ENCODE data around the gene AGMO.

Gene AGMO

DNA sequence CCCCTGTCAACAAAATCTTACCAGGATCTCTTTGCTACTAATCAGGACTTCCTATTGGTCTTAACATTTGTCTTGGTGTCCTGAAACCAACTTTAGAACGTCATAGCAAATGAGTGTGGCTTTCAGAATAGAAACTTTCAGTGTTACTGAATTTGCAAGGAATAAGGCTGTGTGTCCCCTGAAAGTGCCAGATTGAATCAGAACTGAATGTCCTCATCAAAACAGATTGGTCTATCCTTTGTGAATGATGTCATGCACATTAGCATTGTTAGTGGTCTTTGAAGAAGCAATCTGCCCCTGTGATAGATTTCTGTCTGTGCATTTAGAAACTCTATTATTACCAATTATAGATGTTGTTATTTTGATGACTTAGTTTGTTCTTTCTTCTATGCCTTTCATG lies 119.9 kb downstream of the AGMO start:
- H3K27me3 ChIP-seq (ENCODE audit: control insufficient read depth in 1 of 2, insufficient read depth in 1 of 2, low read length in 2 of 2), result no peaks in the 10 kb centered on the region
- H2BK5ac ChIP-seq (ENCODE audit: low read depth, low read length, poor library complexity, severe bottlenecking), result no peak overlapping the region
- H4K8ac ChIP-seq (ENCODE audit: low read length), result no peak overlapping the region
- no peak overlapping the region for H3K9ac ChIP-seq (ENCODE audit: low read length)
- no peak overlapping the region for H3K18ac ChIP-seq (ENCODE audit: low read depth in 1 of 2, low read length in 2 of 2)
- no peak overlapping the region for H4K91ac ChIP-seq (ENCODE audit: low read length)
- H2BK120ac ChIP-seq (ENCODE audit: low read depth, low read length), result no peak overlapping the region
- no peaks in the 10 kb centered on the region for H3K79me1 ChIP-seq (replicated peaks; ENCODE audit: low read length, poor library complexity, severe bottlenecking)
- no peaks in the 10 kb centered on the region for H3K9me3 ChIP-seq (ENCODE audit: control insufficient read depth, low read length)
- H3K4me2 ChIP-seq (ENCODE audit: low read length, poor library complexity, severe bottlenecking), result no peak overlapping the region
- H3K4me1 ChIP-seq (ENCODE audit: control insufficient read depth, insufficient read depth, low read depth, low read length), result no peaks in the 10 kb centered on the region
- H3K36me3 ChIP-seq (ENCODE audit: control insufficient read depth in 1 of 2, insufficient read depth in 2 of 2, low read depth in 1 of 2, low read length in 2 of 2), result no peaks in the 10 kb centered on the region
- no peak overlapping the region for H3K27ac ChIP-seq (ENCODE audit: low read length, poor library complexity, severe bottlenecking)
- H3K14ac ChIP-seq (ENCODE audit: low read length in 2 of 2), result no peak overlapping the region
- no peak overlapping the region for H2BK12ac ChIP-seq (ENCODE audit: low read length in 2 of 2)
- H3K23ac ChIP-seq (ENCODE audit: low read length in 2 of 2), result no peak overlapping the region
- H2BK15ac ChIP-seq (ENCODE audit: low read depth, poor library complexity, severe bottlenecking), result no peak overlapping the region
- WGBS, result 48% methylated on average over 1 of the region's 1 CpG
- H3K4ac ChIP-seq (ENCODE audit: low read depth in 1 of 2, low read length in 2 of 2), result no peak overlapping the region
- no peak overlapping the region for H2AFZ ChIP-seq (ENCODE audit: low read depth, low read length)
- H3K4me3 ChIP-seq (ENCODE audit: insufficient read depth in 1 of 2, low read depth in 1 of 2, low read length in 2 of 2), result no peak overlapping the region
- no peak for DNase-seq
- H2AK5ac ChIP-seq (ENCODE audit: low read length, severe bottlenecking), result no peak overlapping the region

DNA sequence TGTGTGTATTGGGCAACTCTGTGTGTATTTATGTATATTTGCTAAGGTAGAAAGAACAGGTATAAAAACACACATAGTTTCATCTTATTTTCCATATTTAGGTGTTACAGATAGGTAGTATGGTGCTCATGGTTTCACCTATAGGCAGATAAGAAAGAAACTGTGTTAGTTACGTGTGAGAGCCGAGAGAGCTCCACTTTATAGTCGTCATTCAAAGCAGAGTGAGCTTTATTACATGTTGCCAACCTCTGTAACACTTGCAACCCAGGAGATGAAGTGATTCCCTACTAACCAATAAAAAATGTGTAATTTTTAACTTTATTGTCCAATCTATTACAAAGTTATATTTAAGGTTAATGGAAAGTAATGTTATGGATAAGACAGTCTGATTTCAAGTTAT lies 121.3 kb downstream of the AGMO start:
- Histone ChIP-seq H3K79me1 (replicated peaks; ENCODE audit: low read length, poor library complexity, severe bottlenecking) (no peaks in the 10 kb centered on the region), H3K9me3 (ENCODE audit: control insufficient read depth, low read length) (no peaks in the 10 kb centered on the region), H2BK12ac (ENCODE audit: low read length in 2 of 2) (no peak overlapping the region), H3K4me1 (ENCODE audit: control insufficient read depth, insufficient read depth, low read depth, low read length) (no peaks in the 10 kb centered on the region), H3K4ac (ENCODE audit: low read depth in 1 of 2, low read length in 2 of 2) (no peak overlapping the region), H2BK15ac (ENCODE audit: low read depth, poor library complexity, severe bottlenecking) (no peak overlapping the region), H3K14ac (ENCODE audit: low read length in 2 of 2) (no peak overlapping the region), H3K36me3 (ENCODE audit: control insufficient read depth in 1 of 2, insufficient read depth in 2 of 2, low read depth in 1 of 2, low read length in 2 of 2) (no peaks in the 10 kb centered on the region), H3K23ac (ENCODE audit: low read length in 2 of 2) (no peak overlapping the region), H3K18ac (ENCODE audit: low read depth in 1 of 2, low read length in 2 of 2) (no peak overlapping the region), H3K27me3 (ENCODE audit: control insufficient read depth in 1 of 2, insufficient read depth in 1 of 2, low read length in 2 of 2) (no peaks in the 10 kb centered on the region), H3K9ac (ENCODE audit: low read length) (no peak overlapping the region), H2AK5ac (ENCODE audit: low read length, severe bottlenecking) (no peak overlapping the region), H2BK5ac (ENCODE audit: low read depth, low read length, poor library complexity, severe bottlenecking) (no peak overlapping the region), H2BK120ac (ENCODE audit: low read depth, low read length) (no peak overlapping the region), H3K4me2 (ENCODE audit: low read length, poor library complexity, severe bottlenecking) (no peak overlapping the region), H3K4me3 (ENCODE audit: insufficient read depth in 1 of 2, low read depth in 1 of 2, low read length in 2 of 2) (no peak overlapping the region), H4K8ac (ENCODE audit: low read length) (no peak overlapping the region), H3K27ac (ENCODE audit: low read length, poor library complexity, severe bottlenecking) (no peak overlapping the region), H4K91ac (ENCODE audit: low read length) (no peak overlapping the region), H2AFZ (ENCODE audit: low read depth, low read length) (no peak overlapping the region)
- DNase-seq, result no peak
- WGBS, result 100% methylated on average over 3 of the region's 3 CpGs

DNA sequence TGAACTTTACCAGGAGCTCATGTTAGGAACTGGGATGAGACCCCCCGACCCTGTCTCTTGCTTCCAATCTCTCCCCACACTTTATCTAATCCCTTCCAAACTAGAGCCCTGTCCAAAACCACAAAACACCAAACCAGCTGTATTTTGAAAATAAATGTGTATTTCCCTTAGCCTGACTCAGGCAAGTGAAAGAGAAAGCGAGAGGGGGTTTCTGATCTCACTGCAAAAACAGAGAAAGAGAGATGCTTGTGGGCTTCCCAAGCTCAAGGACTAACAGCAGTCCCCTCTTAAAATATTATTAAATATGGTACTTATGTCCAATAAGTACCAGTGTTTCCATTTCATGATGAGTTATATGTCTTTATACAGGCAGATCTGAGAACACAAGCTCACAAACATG lies 122.0 kb downstream of the AGMO start:
- Histone ChIP-seq H3K36me3 (ENCODE audit: control insufficient read depth in 1 of 2, insufficient read depth in 2 of 2, low read depth in 1 of 2, low read length in 2 of 2) (no peaks in the 10 kb centered on the region), H3K14ac (ENCODE audit: low read length in 2 of 2) (no peak overlapping the region), H3K27ac (ENCODE audit: low read length, poor library complexity, severe bottlenecking) (no peak overlapping the region), H3K18ac (ENCODE audit: low read depth in 1 of 2, low read length in 2 of 2) (no peak overlapping the region), H3K4me3 (ENCODE audit: insufficient read depth in 1 of 2, low read depth in 1 of 2, low read length in 2 of 2) (no peak overlapping the region), H2AK5ac (ENCODE audit: low read length, severe bottlenecking) (no peak overlapping the region), H2BK5ac (ENCODE audit: low read depth, low read length, poor library complexity, severe bottlenecking) (no peak overlapping the region), H2BK15ac (ENCODE audit: low read depth, poor library complexity, severe bottlenecking) (no peak overlapping the region), H2BK12ac (ENCODE audit: low read length in 2 of 2) (no peak overlapping the region), H4K91ac (ENCODE audit: low read length) (no peak overlapping the region), H3K27me3 (ENCODE audit: control insufficient read depth in 1 of 2, insufficient read depth in 1 of 2, low read length in 2 of 2) (no peaks in the 10 kb centered on the region), H3K79me1 (replicated peaks; ENCODE audit: low read length, poor library complexity, severe bottlenecking) (no peaks in the 10 kb centered on the region), H3K9me3 (ENCODE audit: control insufficient read depth, low read length) (no peaks in the 10 kb centered on the region), H2AFZ (ENCODE audit: low read depth, low read length) (no peak overlapping the region), H2BK120ac (ENCODE audit: low read depth, low read length) (no peak overlapping the region), H3K4me2 (ENCODE audit: low read length, poor library complexity, severe bottlenecking) (no peak overlapping the region), H3K4me1 (ENCODE audit: control insufficient read depth, insufficient read depth, low read depth, low read length) (no peaks in the 10 kb centered on the region), H4K8ac (ENCODE audit: low read length) (no peak overlapping the region), H3K23ac (ENCODE audit: low read length in 2 of 2) (no peak overlapping the region), H3K4ac (ENCODE audit: low read depth in 1 of 2, low read length in 2 of 2) (no peak overlapping the region), H3K9ac (ENCODE audit: low read length) (no peak overlapping the region)
- WGBS, result 100% methylated on average over 1 of the region's 2 CpGs
- DNase-seq, result no peak

DNA sequence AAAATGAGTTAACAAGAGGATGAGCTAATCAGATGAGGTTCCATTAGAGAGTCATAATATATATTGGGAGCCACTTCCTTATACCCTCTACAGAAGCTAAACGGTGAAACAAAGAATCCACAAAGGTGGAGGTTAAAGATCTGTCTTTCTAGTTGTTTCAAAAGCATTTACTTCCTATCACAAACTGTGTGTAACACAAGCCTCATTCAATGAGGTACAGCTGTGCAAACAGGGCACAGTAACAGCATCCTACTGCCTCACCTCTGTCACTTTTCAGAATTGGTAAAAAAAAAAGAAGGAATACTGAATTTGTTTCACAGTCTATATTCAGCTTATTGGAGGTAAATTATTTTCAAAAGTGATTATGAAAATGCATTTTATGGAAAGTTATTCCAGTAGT lies 128.7 kb downstream of the AGMO start:
- Histone ChIP-seq H2AFZ (ENCODE audit: low read depth, low read length) (no peak overlapping the region), H3K36me3 (ENCODE audit: control insufficient read depth in 1 of 2, insufficient read depth in 2 of 2, low read depth in 1 of 2, low read length in 2 of 2) (no peaks in the 10 kb centered on the region), H2AK5ac (ENCODE audit: low read length, severe bottlenecking) (no peak overlapping the region), H3K9ac (ENCODE audit: low read length) (no peak overlapping the region), H2BK120ac (ENCODE audit: low read depth, low read length) (no peak overlapping the region), H4K91ac (ENCODE audit: low read length) (no peak overlapping the region), H2BK5ac (ENCODE audit: low read depth, low read length, poor library complexity, severe bottlenecking) (no peak overlapping the region), H3K18ac (ENCODE audit: low read depth in 1 of 2, low read length in 2 of 2) (no peak overlapping the region), H3K23ac (ENCODE audit: low read length in 2 of 2) (no peak overlapping the region), H3K27ac (ENCODE audit: low read length, poor library complexity, severe bottlenecking) (no peak overlapping the region), H2BK15ac (ENCODE audit: low read depth, poor library complexity, severe bottlenecking) (no peak overlapping the region), H3K9me3 (ENCODE audit: control insufficient read depth, low read length) (no peaks in the 10 kb centered on the region), H3K79me1 (replicated peaks; ENCODE audit: low read length, poor library complexity, severe bottlenecking) (no peaks in the 10 kb centered on the region), H3K4me3 (ENCODE audit: insufficient read depth in 1 of 2, low read depth in 1 of 2, low read length in 2 of 2) (no peak overlapping the region), H3K4me2 (ENCODE audit: low read length, poor library complexity, severe bottlenecking) (no peak overlapping the region), H4K8ac (ENCODE audit: low read length) (no peak overlapping the region), H3K4me1 (ENCODE audit: control insufficient read depth, insufficient read depth, low read depth, low read length) (no peaks in the 10 kb centered on the region), H3K4ac (ENCODE audit: low read depth in 1 of 2, low read length in 2 of 2) (no peak overlapping the region), H2BK12ac (ENCODE audit: low read length in 2 of 2) (no peak overlapping the region), H3K14ac (ENCODE audit: low read length in 2 of 2) (no peak overlapping the region), H3K27me3 (ENCODE audit: control insufficient read depth in 1 of 2, insufficient read depth in 1 of 2, low read length in 2 of 2) (no peaks in the 10 kb centered on the region)
- DNase-seq, result no peak
- no CpG with 5 or more reads among the region's 1 CpG for WGBS

All from mesenchymal stem cell (in vitro differentiated cells and primary cell).